HG02759 (cell line): ENCODE data around the gene ACOT7.

Experiments used
- ATAC-seq: cut with Tn5 transposase; IDR thresholded peaks from one replicate; pipeline ENCODE4 v1.9.1; 2021; ENCODE audit warnings: mild to moderate bottlenecking, moderate library complexity; ENCODE audit not compliant: unreplicated experiment

Gene ACOT7

DNA sequence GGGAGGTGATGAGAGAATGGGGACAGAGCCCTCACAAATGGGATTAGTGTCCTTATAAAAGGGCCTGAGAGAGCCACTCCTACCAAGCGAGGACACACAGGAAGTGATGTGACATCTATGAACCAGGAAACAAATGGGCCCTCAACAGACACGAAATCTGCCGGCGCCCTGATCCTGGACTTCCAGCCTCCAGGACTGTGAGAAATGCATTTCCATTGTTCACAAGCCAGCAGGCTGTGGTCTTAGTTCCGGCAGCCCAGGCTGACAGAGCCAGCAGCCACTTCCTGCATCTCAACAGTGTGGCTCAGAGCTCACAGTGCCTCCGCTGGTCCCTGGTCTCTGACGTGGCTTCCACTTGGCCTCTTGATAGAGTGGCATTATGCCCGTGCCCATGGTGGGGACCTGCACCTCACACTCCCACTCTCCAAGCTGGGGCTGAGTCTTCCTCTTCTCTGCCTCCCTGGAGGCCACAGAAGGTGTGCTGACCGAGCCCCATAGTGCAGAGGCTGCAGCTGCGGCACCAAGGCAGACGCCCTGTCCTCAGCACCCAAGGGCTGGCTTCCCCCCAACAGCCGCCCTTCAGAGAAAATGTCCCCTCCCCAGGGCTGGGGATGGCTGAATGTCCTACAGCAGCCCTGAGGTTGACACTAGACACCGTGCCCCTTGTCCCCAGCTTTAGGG is 44.9 kb downstream of the ACOT7 start:
- ATAC-seq: no peak

DNA sequence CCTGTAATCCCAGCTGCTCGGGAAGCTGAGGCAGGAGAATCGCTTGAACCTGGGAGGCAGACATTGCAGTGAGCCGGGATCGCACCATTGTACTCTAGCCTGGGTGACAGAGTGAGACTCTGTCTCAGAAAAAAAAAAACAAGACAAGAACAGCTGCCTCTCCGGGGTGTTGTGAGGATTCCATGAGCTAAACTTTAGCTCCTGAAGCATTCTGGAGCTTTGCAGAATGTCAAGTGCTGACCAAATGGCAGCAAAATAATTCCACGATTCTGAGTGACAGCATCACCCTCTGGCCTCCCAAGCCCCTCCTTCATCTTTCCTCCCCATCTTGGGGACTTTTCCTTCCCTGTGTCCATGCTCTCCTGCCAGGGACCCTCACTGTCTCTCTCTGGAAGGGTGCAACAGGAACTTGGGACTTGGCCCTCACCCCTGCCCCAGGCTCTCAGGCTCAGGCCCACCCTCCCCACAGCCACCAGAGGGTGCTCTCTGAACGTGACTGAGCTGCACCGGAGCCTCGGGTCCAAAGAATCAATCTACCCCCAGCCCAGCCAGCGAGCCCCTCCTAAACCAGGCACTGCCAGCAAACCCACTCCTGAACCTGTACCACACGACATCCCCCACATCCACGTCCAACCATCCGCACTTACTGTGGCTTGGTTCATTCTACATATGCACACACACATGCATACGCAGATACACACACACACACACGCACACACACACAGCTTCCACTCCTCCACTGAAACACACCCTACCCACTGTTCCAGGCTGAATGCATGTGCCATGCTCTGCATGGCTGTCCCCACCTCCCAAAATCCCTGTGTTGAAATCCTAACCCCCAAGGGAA is 45.7 kb downstream of the ACOT7 start:
- ATAC-seq: no peak

DNA sequence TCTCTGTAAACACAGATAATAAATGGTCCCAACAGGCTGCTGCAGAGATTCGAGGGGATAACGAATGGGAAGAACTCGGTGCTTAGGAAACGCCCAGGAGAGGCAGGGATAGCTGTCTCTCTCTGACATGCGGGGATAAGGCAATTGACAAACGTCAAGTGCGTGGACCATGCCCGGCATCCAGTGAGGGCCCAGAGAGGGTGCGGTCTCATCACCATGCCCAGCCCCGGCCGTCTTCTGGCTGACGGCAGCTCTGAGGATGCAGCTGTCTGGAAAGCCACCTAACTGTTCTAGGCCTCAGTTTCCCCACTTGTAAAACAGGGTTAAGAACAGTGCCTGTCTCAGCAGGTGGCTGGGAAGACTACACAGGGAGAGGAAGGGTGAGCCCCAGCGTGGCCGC is 48.1 kb downstream of the ACOT7 start:
- no peak for ATAC-seq

DNA sequence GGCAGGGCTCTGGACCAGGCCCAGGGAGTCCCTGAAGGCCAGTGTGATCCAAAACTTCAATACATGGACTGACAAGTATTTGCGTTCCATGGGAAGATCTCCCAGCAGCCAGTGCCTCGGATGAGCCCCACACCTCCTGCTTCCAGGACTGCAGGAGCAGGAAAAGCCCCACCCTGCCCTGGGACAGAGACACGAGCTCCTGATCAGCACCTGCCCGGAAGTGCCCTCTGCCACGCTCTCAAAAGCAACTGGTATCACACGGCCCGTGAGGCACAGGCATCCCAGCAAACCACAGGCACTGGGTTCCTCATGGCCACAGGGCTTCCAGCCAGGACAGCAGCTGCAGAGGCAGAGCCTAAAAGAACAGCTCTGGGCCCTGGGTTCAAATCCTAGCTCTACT is 48.6 kb downstream of the ACOT7 start:
- no peak for ATAC-seq

DNA sequence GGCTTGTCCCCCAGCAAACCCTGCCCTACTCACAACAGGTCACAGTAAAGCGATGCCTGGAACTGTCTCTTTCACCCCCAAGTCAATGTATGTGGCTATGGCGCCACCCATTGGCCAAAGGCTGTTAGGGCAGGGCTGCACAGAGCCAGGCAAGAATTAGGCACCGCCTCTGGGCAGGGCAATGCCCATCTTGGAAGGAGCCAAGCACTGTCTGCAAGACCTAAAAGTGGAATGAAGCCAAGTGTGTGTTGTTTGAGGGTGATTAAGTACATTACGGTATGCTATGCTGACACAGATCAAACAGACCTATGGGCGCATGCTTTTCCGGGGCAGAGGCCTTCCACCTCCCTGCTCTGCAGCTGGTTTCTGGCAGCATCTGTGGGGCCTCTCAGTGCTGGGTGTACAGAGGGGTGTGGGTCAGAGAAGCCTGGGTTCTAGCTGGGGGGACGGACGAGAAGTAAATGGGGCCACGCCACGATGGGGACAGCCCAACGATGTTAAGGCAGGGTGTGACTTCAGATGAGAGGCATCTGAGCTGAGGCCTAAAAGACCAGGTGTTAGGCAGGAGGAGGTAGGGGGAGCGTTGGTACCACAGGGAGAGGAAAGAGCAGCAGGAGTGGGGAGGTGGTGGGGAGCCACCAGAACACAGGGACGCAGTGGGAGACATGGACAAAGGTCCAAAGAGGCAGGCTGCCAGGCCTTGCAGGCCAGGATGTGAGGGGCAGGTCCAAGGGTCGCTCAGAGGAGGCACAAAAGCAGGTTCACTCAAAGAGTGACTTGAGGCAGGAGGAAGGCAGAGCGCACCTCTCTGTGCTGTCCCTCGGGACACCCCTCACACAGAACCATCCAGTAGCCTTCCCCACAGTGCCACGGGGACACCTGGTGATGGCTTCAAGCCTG is 49.8 kb downstream of the ACOT7 start:
- no peak for ATAC-seq

DNA sequence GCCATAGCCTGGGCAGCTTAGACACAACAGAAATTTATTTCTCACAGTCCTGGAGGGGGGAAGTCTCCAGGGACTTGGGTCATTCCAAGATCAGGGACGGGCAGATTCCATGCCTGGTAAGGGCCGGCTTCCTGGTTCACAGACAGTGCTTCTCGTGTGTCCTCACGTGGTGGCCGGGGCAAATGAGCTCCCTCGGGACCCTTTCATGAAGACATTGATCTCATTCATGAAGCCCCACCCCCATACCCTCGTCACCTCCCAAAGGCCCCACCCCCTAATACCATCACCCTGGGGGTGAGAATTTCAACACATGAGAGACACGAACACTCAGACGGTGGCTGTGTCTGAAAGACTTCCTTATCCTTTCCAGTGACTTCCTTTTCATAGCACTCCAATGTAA is 51.5 kb downstream of the ACOT7 start:
- ATAC-seq: no peak

DNA sequence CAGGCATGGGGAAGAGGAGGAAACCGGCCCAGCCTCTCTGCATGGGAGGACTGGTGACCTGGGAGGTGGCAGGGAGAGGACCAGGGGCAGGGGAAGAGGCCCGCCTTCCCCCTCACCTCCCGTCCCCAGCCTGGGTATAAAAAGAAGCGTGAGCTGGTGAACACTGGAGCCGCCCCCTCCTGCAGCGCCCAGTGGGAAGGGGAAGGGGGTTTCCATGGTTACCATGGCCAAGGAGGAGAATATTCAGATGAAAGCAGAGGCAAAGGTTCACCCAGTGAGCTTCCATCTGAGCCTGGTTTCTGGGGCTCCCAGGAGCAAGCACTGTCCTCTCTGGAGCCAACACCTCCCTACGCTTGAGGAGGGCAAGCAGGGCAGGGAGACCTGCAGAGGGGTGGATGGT is 54.9 kb downstream of the ACOT7 start:
- ATAC-seq: no peak

DNA sequence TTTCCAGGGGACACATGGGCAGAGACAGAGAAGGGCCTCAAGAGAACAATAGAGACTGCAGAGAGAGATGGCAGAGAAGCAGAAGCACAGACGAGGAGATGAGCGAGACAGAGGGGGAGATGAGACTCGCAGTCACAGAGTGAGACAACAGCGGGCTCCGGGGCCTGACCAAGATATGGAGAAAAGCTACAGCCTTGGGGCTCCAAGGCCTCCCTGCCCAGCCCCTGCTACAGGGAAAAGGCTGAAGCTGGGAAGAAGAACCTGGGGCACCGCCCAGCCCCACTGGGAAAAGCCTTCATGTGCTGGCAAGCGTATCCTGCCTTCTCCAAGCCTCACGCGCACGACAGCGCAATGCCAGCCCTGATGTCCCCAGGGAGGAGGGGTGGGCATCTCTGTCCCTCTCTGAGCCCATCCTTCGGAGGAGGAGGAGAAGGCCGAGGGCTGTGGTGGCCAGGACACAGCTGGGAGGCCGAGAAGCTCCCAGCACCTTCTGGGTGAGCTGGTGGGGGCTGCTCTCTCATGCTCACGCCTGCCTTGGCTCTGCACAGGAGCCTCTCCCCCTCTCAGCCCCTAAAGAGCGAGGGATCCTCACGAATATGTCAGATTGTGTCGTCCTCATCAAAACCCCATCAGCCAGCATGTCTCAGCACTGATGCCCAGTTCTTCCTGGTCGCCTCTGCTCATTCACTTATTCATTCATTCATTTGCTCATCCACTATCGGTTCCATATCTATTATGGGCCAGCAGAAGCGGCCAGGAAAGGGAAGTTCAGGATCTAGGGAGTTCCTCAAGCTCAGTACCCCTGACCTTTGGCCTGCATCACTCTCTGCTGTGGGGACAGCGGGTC is 56.6 kb downstream of the ACOT7 start:
- ATAC-seq: no peak

DNA sequence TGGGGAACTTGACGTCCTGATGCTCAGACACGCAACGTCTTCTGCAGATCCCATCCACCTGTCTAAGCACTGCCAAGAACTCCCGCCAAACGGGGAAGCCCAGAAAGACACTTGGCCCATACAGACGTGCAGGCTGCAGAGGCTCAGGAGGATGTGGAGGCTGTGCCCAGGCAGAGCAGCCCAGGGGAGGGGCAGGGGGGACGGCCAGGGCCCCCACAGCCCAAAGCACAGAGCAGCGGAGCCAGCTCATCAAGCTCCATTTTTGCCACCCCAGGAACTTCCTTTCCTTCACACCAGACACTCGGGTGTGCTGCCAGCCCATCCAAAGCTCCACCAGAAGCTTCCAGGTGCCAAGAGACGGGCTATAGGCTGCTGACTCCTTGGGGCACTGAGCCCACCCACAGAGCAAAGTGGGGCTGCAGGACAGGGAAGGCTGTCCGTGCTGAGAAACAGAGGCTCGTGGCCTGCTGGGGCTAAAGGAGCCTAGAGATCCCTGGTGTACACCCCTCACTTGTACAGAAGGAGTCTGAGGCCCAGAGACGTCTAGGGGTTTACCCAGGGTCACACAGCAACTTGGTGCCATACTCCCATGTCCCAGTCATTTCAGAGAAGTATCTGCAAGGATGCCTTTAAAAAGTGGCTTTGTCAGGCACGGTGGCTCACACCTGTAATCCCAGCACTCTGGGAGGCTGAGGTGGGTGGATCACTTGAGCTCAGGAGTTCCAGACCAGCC is 59.1 kb downstream of the ACOT7 start:
- no peak for ATAC-seq

DNA sequence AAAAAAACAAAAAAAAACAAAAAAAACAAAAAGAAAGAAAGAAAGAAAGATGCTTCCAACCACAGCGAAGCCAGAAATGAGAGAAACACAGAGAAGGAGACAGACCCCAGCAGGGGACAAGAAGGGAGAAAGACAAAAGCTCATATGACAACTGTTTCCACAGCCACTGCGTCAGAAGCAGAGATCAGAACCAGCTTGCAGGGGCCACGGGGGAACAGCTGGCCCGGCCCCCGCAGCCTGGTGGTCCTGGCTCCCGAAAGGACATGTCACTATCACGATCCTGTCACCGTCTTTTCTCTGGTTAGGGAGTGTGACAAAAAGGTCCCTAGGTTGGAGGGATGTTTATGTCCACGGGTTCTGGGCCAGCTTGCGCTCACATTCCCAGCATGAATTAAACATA is 60.7 kb downstream of the ACOT7 start:
- ATAC-seq: no peak

DNA sequence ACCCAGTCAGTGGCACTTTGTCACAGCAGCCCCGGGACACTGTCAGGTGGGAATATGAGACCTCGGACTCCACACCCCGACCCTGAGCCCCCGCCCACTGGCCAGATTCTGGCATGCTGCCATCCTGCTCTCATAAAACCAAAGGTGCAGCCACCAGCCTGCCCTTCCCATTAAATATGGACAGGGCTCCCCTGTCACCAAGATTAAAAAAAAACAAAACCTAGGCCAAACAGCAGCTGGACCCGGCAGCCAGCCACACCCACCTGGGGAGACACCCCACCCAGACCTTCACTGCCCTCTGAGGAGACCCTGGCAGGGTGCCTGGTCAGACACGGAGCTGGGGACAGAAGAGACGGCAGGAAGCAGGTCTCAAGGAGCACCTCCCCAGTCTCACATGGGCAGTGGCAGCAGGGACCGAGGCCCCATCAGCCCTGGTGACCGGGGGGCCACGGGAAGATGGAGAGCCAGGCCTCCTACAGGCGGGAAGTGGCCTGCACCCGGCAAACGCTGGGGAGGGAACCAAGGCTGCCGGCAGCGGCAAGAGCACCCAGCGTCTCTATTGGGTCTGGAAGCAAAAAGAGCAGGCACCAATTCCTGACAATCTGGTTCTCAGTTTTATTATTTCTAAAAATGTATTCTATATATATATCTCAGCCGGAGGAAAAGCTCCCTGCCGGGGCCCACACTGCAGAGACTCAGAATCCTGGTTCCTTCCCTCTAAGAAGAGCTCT is 61.9 kb downstream of the ACOT7 start:
- ATAC-seq: no peak

DNA sequence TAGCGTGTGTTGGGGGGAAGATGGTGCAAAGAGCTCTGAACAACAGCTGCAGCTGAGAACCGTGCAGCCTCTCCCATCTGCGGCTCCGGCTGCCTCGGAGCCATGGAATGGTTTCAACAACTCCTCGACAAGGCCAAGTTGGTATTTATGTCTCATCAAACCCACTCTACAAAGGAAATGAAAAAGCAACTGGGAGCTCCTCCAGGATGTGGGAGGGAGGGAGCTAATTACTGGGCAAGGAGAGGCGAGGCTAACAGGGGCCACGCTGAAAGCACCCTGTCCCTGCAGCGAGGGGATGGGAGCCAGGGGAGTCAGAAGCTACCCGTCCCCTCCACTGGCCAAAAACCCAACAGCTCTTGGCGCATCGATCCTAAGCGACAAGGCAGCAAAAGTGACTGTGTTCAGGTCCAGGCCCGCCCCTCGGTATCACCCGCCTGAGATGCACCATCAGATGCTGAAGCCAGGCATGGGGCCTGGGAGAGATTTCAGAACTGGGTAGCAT is 63.1 kb downstream of the ACOT7 start:
- no peak for ATAC-seq

DNA sequence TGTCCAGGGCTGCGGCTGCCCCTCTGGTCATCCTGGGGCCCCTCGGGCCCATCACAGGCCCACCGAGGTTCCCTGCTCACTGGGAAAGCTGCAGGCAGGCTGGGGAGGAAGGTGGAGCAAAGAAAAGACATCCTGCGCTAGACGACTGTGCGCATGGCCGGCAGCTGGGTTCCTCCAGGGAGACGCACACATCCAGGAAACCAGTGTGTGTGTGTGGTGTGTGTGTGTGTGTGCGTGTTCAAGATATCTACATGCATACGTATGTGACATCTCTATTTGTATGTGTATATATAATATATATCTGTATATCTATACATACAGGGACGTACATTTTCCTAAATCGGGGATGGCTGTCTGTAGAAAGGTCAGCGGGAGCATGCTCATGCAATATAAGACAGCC is 63.7 kb downstream of the ACOT7 start:
- no peak for ATAC-seq

DNA sequence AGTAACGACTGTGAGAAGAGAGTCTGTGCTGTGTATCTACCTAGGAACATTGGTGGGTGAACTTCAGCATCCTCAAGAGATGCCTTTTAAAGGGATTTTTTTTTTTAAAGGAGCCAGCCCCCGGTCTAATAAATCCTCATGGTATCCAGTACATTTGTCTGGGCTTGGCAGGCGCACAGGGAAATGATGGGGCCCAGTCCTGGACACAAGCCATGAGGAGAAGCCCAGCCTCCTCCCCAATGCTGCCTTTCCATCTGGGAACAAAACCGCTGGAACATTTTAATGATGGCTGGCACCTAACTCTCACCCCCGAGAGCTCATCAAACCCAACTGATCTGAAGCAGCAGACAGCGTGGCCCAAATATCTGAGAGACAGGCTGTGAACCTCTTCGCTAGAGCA is 64.2 kb downstream of the ACOT7 start:
- no peak for ATAC-seq

DNA sequence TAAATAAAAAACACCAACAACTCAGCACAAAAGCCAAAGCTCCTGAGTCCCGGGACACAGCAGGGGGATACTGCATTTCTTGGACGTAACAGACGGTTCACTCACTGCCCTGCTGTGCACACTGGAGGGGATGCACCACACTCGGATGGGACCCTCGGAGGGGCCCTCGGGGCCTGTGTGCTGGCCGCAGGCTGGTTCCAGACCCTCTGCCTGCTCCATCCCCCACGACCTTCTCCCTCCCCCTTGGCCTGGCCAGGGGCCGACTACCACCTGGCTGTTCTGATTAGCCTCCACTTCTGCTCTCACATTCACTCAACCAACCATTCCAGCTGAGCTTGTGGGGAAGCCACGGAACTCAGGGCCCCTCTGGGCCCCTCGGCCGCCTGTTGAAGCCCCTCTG is 64.9 kb downstream of the ACOT7 start:
- no peak for ATAC-seq

DNA sequence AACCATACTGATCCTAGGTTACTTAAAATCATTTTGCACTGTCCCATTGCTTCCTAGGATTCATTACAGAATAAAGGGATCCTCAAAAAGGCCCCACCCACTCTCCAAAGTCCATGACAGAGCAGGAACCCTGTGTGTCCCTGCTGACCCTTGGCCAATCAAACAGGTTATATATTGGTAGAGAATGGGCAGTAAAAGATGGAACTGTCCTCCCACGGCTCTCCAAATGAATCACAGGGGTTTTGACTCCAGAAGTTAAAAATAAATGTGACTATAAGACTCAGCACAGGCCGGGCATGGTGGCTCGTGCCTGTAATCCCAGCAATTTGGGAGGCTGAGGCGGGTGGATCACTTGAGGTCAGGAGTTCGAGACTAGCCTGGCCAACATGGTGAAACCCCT is 65.5 kb downstream of the ACOT7 start:
- no peak for ATAC-seq

DNA sequence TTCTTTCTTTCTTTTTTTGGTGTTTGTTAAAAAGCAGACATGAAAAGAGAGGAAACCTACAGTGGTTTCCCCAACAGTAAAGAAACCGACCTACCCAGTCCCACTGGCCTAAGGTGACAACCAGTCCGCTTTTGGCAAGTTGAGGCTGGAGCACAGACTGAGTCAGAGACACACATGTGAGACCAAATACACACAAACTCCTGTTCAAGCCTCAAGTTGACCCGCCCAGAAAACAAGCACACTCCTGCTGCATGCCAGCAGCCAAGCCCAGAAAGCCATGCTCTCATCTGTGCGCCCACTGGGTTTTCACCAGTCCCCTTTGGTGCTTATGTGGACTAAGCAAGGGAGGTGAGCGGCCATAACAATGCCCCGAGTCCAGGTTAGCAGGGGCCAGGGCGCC is 68.1 kb downstream of the ACOT7 start:
- no peak for ATAC-seq

DNA sequence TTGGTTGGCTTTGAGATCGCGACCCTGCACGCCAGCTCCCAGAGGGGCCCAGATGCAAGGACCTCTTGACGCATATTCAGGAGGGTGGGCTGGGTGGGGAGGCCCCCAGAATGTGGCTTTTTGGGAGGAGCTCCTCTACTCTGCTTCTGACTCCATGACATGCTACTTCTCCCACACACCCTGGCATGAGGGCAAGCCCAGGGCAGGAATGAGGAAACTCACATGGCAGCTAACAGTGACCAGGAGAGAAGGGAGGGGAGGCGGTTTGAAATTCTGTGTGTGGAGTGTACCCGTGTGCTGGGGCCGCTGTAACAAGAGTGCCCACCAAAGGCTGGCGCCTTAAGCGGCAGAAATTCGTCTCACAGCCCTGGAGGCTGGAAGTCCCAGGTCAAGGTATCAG is 71.4 kb downstream of the ACOT7 start:
- no peak for ATAC-seq

DNA sequence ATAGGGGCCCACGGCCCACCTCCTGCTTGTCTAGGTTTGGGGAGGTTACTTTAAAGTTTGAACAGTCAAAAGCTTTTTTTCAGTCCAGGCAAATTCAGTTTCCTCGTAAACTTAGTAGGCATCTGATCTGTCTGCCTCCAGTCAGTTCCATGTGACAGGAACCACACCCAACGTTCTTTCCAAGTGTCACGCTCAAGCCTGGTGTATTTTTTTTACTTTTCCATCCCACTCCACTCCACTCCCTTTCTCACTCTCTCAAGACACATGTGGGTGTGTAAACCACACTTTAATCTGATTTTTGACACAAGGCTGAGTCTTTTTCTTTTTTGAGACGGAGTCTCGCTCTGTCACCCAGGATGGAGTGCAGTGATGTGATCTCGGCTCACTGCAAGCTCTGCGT is 72.4 kb downstream of the ACOT7 start:
- no peak for ATAC-seq
